HCT116 (cell line): Measurements from ENCODE around the gene CEP112. TPM values are rescaled to one million over a fixed set of nuclear protein-coding genes. Genes with fewer than 3 reads are reported as not detected.

Source experiments
- ATAC-seq: fragments of 200-7000 bp; cut with Tn5 transposase; 2 replicates; pipeline ENCODE4 v1.9.1; 2020; ENCODE audit warnings: mild to moderate bottlenecking, moderate library complexity
- BruUV-seq: library from RNA; stranded (reverse); fragments of 400-500 nt; replicated peaks from 2 replicates; lab custom pipeline; 2021; lab: Mats Ljungman, UMichigan
- CTCF ChIA-PET: fragments of 300-600 bp; sonication (Branson Sonifier 250); formaldehyde crosslinking; loops from one replicate; lab custom pipeline; 2021; ENCODE audit warnings: antibody characterized with exemption; lab: Charles Lee
- POLR2A ChIA-PET: fragments of 300-600, 350-600 bp; sonication (Branson Sonifier 250); formaldehyde crosslinking; loops from one replicate; lab custom pipeline; 2021; ENCODE audit warnings: antibody characterized with exemption; lab: Charles Lee
- RAD21 ChIA-PET, 2 experiments: fragments of 300-600 bp; sonication (Branson Sonifier 250); formaldehyde crosslinking; loops; one replicate each; lab custom pipeline; 2023; ENCODE audit warnings: low total read pairs in 2 of 2; ENCODE audit not compliant: uncharacterized antibody in 2 of 2, unreplicated experiment in 2 of 2, low non-redundant PET in 1 of 2; lab: Charles Lee
- DNase-seq: peaks from one replicate; pipeline ENCODE4 v3.0.0-alpha.2; 2010; ENCODE audit warnings: low read depth, low spot score
- H2AFZ ChIP-seq: fragments of 200-600 bp; shearing (Covaris generic), sonication (generic); 2 replicates; pipeline ENCODE4 v1.6.1; 2017; ENCODE audit warnings: low read depth, mixed run types, mixed read lengths, antibody characterized with exemption, low read length; ENCODE audit not compliant: poor library complexity, severe bottlenecking
- H3K27ac ChIP-seq: 2 replicates; pipeline ENCODE4 v1.5.1; 2012; ENCODE audit warnings: low read depth, low read length
- H3K27me3 ChIP-seq: fragments of 200-600 bp; sonication (generic); 2 replicates; pipeline ENCODE4 v1.6.1; 2016; ENCODE audit warnings: mixed run types, low read length, mixed read lengths; ENCODE audit not compliant: insufficient read depth
- H3K36me3 ChIP-seq, 2 experiments: fragments of 200-500 bp in 1 of 2; fragments of 200-600 bp in 1 of 2; sonication (Bioruptor generic) in 1 of 2; sonication (generic) in 1 of 2; 2 replicates each; pipeline versions ENCODE4 v1.5.1 to v1.6.1; 2014 to 2016; ENCODE audit warnings: low read length in 2 of 2, inconsistent platforms in 1 of 2, mixed read lengths in 1 of 2, mixed run types in 1 of 2; ENCODE audit not compliant: insufficient read depth in 2 of 2, control insufficient read depth in 1 of 2
- H3K4me1 ChIP-seq, 2 experiments: fragments of 200-600 bp in 1 of 2; sonication (generic) in 1 of 2; 2 replicates each; pipeline versions ENCODE4 v1.5.1 to v1.6.1; 2012 to 2017; ENCODE audit warnings: low read length in 2 of 2, inconsistent platforms in 1 of 2, mild to moderate bottlenecking in 1 of 2, mixed read lengths in 1 of 2, mixed run types in 1 of 2, moderate library complexity in 1 of 2; ENCODE audit not compliant: insufficient read depth in 2 of 2, control insufficient read depth in 1 of 2
- H3K4me2 ChIP-seq: fragments of 200-600 bp; sonication (generic); 2 replicates; pipeline ENCODE4 v1.6.1; 2017; ENCODE audit warnings: mixed run types, low read length, mixed read lengths
- H3K4me3 ChIP-seq, 2 experiments: fragments of 200-600 bp in 1 of 2; sonication (generic) in 1 of 2; replicated peaks in 1 of 2; 2 replicates each; pipeline ENCODE4 v1.5.1; 2011 to 2016; ENCODE audit warnings: low read length in 2 of 2, control low read depth in 1 of 2, low read depth in 1 of 2, mild to moderate bottlenecking in 1 of 2, mixed read lengths in 1 of 2, mixed run types in 1 of 2
- H3K79me2 ChIP-seq: fragments of 200-600 bp; sonication (generic); 2 replicates; pipeline ENCODE4 v1.6.1; 2017; ENCODE audit warnings: mild to moderate bottlenecking, mixed run types, low read length, moderate library complexity, mixed read lengths; ENCODE audit not compliant: insufficient read depth
- H3K9ac ChIP-seq: fragments of 200-600 bp; sonication (generic); 2 replicates; pipeline ENCODE4 v1.6.1; 2016; ENCODE audit warnings: low read length, mixed read lengths
- H3K9me2 ChIP-seq: fragments of 200-600 bp; sonication (generic), shearing (Covaris generic); 2 replicates; pipeline ENCODE4 v1.6.1; 2017; ENCODE audit warnings: mixed run types, mild to moderate bottlenecking, moderate library complexity; ENCODE audit not compliant: insufficient read depth
- H3K9me3 ChIP-seq, 2 experiments: fragments of 200-500 bp in 1 of 2; fragments of 200-600 bp in 1 of 2; sonication (Bioruptor generic) in 1 of 2; sonication (generic) in 1 of 2; 2 replicates each; pipeline ENCODE4 v1.6.1; 2014 to 2017; ENCODE audit warnings: low read length in 2 of 2, mixed read lengths in 2 of 2, inconsistent platforms in 1 of 2, low read depth in 1 of 2, mild to moderate bottlenecking in 1 of 2, mixed run types in 1 of 2, moderate library complexity in 1 of 2; ENCODE audit not compliant: control insufficient read depth in 1 of 2, insufficient read depth in 1 of 2
- H4K20me1 ChIP-seq: fragments of 200-600 bp; sonication (generic), shearing (Covaris generic); 2 replicates; pipeline ENCODE4 v1.6.1; 2017; ENCODE audit warnings: mixed run types, mild to moderate bottlenecking, moderate library complexity; ENCODE audit not compliant: insufficient read depth
- ATF3 ChIP-seq: IDR thresholded peaks from 2 replicates; pipeline ENCODE4 v1.6.1; 2012
- CEBPB ChIP-seq: IDR thresholded peaks from 2 replicates; pipeline ENCODE4 v1.6.1; 2012; ENCODE audit warnings: low read depth
- CTCF ChIP-seq, 3 experiments: fragments of 200-600 bp in 1 of 3; sonication (generic) in 1 of 3; IDR thresholded peaks in 2 of 3; conservative IDR thresholded peaks in 1 of 3; 2 replicates each; pipeline ENCODE4 v1.5.1; 2012 to 2017; ENCODE audit warnings: low read depth in 2 of 3, low read length in 2 of 3, antibody characterized with exemption in 1 of 3, borderline replicate concordance in 1 of 3, control low read depth in 1 of 3, mild to moderate bottlenecking in 1 of 3, mixed read lengths in 1 of 3, mixed run types in 1 of 3, moderate library complexity in 1 of 3; ENCODE audit not compliant: insufficient read depth in 1 of 3
- EGR1 ChIP-seq: IDR thresholded peaks from 2 replicates; pipeline ENCODE4 v1.6.1; 2012; ENCODE audit warnings: low read depth
- ELF1 ChIP-seq: IDR thresholded peaks from 2 replicates; pipeline ENCODE4 v1.6.1; 2012; ENCODE audit warnings: low read depth, borderline replicate concordance
- EZH2 ChIP-seq: fragments of 200-600 bp; sonication (generic); IDR thresholded peaks from 2 replicates; pipeline ENCODE4 v1.6.1; 2017; ENCODE audit warnings: antibody characterized with exemption, mixed run types
- FOSL1 ChIP-seq: IDR thresholded peaks from 2 replicates; pipeline ENCODE4 v1.6.1; 2012; ENCODE audit warnings: low read depth
- JUND ChIP-seq: IDR thresholded peaks from 2 replicates; pipeline ENCODE4 v1.6.1; 2012
- POLR2A ChIP-seq: IDR thresholded peaks from 2 replicates; pipeline ENCODE4 v1.7.0; 2011; ENCODE audit warnings: borderline replicate concordance; ENCODE audit not compliant: insufficient read depth, insufficient read length; ENCODE audit errors: extremely low read depth
- POLR2AphosphoS5 ChIP-seq: IDR thresholded peaks from 2 replicates; pipeline ENCODE4 v1.6.1; 2011; ENCODE audit warnings: mild to moderate bottlenecking, low read depth, low read length, moderate library complexity
- RAD21 ChIP-seq: IDR thresholded peaks from 2 replicates; pipeline ENCODE4 v1.6.1; 2012; ENCODE audit warnings: low read depth, mild to moderate bottlenecking
- SIN3A ChIP-seq: IDR thresholded peaks from 2 replicates; pipeline ENCODE4 v1.6.1; 2012; ENCODE audit warnings: low read depth
- SRF ChIP-seq: IDR thresholded peaks from 2 replicates; pipeline ENCODE4 v1.6.1; 2012; ENCODE audit warnings: low read depth
- TCF7L2 ChIP-seq: IDR thresholded peaks from 2 replicates; pipeline ENCODE4 v1.7.0; 2011; ENCODE audit warnings: borderline replicate concordance, inconsistent platforms; ENCODE audit not compliant: insufficient read depth, insufficient read length; ENCODE audit errors: extremely low read depth
- ZBTB33 ChIP-seq: IDR thresholded peaks from 2 replicates; pipeline ENCODE4 v1.6.1; 2011; ENCODE audit warnings: mild to moderate bottlenecking, low read length, moderate library complexity; ENCODE audit not compliant: insufficient replicate concordance; ENCODE audit errors: extremely low read depth
- ZNF274 ChIP-seq: fragments of 200-500 bp; sonication (Bioruptor generic); IDR thresholded peaks from 2 replicates; pipeline ENCODE4 v1.6.1; 2014; ENCODE audit warnings: mild to moderate bottlenecking, low read depth, low read length, inconsistent platforms
- intact Hi-C: fragments of 100-400 bp; cut with micrococcal nuclease; formaldehyde crosslinking; loops from 2 replicates; pipeline ENCODE4 v1.10.0; 2022
- total RNA-seq: library from RNA; stranded (reverse); gene quantifications from one replicate; pipeline ENCODE4 v1.2.1, GENCODE V29; 2021; ENCODE audit not compliant: unreplicated experiment

CEP112 gene
- total RNA-seq, 1 experiment from 2014 or later: 10.9 TPM

DNA sequence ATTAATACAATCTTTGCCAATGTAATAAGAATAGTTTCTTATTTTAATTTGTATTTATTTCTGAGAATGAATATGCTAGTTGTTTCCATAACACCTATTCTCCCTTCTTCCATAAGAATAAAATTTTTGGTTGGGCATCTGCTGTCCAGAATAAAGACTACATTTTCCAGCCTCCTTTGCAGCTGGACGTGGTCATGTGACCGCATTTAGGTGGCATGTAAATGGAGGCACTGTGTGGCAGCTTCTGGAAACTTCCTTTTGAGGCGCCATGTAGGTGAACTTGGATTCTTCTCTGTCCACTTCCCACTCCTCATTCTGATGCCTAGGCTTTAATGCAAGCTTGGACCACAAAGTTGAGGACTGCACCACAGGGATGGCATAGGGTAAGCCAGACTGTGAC, 415.0 kb downstream of the CEP112 start:
- Histone ChIP-seq H3K4me3 (no peak overlapping the region), H3K4me1 (peaks cover 5 to 7% of the 10 kb centered on the region in 2 experiments; a peak in 3 of 4 replicates), H3K9me3 (no peaks in the 10 kb centered on the region), H3K9ac (no peak overlapping the region), H3K9me2 (no peaks in the 10 kb centered on the region), H3K36me3 (no peaks in the 10 kb centered on the region), H4K20me1 (no peaks in the 10 kb centered on the region), H3K27me3 (no peaks in the 10 kb centered on the region), H3K4me2 (no peak overlapping the region), H3K79me2 (no peaks in the 10 kb centered on the region), H3K27ac (no peak overlapping the region), H2AFZ (no peak overlapping the region)
- DNase-seq: no peak
- no TSS peak for BruUV-seq
- CTCF ChIA-PET: no interaction called here
- TF ChIP-seq EZH2 (no peak), ELF1 (no peak), CEBPB (no peak), JUND (no peak), SRF (no peak), FOSL1 (no peak), ZNF274 (no peak), POLR2AphosphoS5 (no peak), ATF3 (no peak)
- RAD21 ChIA-PET: no interaction called here
- intact Hi-C loops: no loop called here
- POLR2A ChIA-PET: no interaction called here
- ATAC-seq: no peak

- no peak overlapping the region for H3K27ac ChIP-seq
- RAD21 ChIA-PET: no interaction called here
- H3K9me2 ChIP-seq: no peaks in the 10 kb centered on the region
- no peaks in the 10 kb centered on the region for H3K79me2 ChIP-seq
- POLR2A ChIA-PET: no interaction called here
- H3K27me3 ChIP-seq: no peaks in the 10 kb centered on the region
- no peaks in the 10 kb centered on the region for H3K36me3 ChIP-seq
- peaks cover 5 to 7% of the 10 kb centered on the region in 2 experiments; a peak in 3 of 4 replicates for H3K4me1 ChIP-seq
- no peaks in the 10 kb centered on the region for H4K20me1 ChIP-seq
- no peak overlapping the region for H3K4me2 ChIP-seq
- CTCF ChIA-PET: interaction anchor here (1.5 kb wide), 1 partner anchor 23 kb away, joined by 3 read pairs; no protein-coding TSS in a partner anchor
- TF ChIP-seq EZH2 (no peak), JUND (no peak), POLR2A (no peak), SRF (no peak), SIN3A (no peak), ZBTB33 (no peak), TCF7L2 (no peak), EGR1 (no peak), CTCF (IDR thresholded peaks at IDR 0.05 in 2 of 3, conservative IDR thresholded peaks at IDR 0.05 in 1 of 3; ENCODE audit: borderline replicate concordance in 1 of 3, insufficient read depth in 1 of 3, low read depth in 2 of 3, low read length in 2 of 3) (no peak), ATF3 (no peak), CEBPB (no peak), RAD21 (no peak)
- DNase-seq: no peak
- no TSS peak for BruUV-seq
- ATAC-seq: no peak
- intact Hi-C loops: no loop called here
- H3K4me3 ChIP-seq: no peak overlapping the region
- no peaks in the 10 kb centered on the region for H3K9me3 ChIP-seq
- H2AFZ ChIP-seq: no peak overlapping the region
- no peak overlapping the region for H3K9ac ChIP-seq
These were observed 417.1 kb downstream of the CEP112 start for GRCh38 chr17:65774787-65775186.
